ENCODE results near the gene KLHL29. TPM values are rescaled to one million over a fixed set of nuclear protein-coding genes. Genes with fewer than 3 reads are reported as not detected.

KLHL29 gene
- total and polyA plus RNA-seq, 2 donors, result 1.4 to 2.9 TPM

DNA sequence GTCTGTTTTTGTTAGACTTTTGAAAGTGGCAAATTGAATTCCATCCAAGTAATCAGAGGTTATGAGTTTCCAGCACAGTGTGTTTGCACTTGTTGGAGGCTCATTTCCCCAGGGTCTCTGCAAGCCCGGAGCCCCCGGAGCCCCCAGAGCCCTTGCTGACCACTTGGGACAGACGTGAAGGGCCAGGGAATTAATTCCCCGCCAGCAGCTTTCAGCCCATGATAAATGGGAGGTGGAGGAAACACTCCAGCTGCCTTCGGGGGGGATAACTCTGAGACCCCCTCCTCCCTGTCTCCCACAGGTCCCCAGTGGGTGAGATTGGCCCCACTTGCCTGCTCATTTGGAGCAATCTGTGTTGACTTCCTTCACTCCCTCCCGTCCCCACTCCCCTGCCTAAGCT is 79.2 kb downstream of the KLHL29 start:
- WGBS, result 54% methylated on average over 6 of the region's 6 CpGs
- no peak overlapping the region for H3K27ac ChIP-seq (ENCODE audit: low read depth in 1 of 2, low read length in 1 of 2)
- no peaks in the 10 kb centered on the region for H3K4me1 ChIP-seq (ENCODE audit: control insufficient read depth in 2 of 2, insufficient read depth in 2 of 2, low read length in 2 of 2)
- no peak for DNase-seq (ENCODE audit: low read depth in 6 of 9, low spot score in 9 of 9)
- no peaks in the 10 kb centered on the region for H3K36me3 ChIP-seq (ENCODE audit: control insufficient read depth in 2 of 2, insufficient read depth in 2 of 2, low read length in 1 of 2)
- peaks cover 0 to 22% of the 10 kb centered on the region in 2 donors for H3K27me3 ChIP-seq (ENCODE audit: control insufficient read depth in 2 of 2, insufficient read depth in 1 of 2, low read length in 1 of 2)
- H3K4me3 ChIP-seq (ENCODE audit: low read length in 2 of 2), result no peak overlapping the region
- no peaks in the 10 kb centered on the region for H3K9me3 ChIP-seq (ENCODE audit: control insufficient read depth in 2 of 2, insufficient read depth in 1 of 2, low read length in 1 of 2)

DNA sequence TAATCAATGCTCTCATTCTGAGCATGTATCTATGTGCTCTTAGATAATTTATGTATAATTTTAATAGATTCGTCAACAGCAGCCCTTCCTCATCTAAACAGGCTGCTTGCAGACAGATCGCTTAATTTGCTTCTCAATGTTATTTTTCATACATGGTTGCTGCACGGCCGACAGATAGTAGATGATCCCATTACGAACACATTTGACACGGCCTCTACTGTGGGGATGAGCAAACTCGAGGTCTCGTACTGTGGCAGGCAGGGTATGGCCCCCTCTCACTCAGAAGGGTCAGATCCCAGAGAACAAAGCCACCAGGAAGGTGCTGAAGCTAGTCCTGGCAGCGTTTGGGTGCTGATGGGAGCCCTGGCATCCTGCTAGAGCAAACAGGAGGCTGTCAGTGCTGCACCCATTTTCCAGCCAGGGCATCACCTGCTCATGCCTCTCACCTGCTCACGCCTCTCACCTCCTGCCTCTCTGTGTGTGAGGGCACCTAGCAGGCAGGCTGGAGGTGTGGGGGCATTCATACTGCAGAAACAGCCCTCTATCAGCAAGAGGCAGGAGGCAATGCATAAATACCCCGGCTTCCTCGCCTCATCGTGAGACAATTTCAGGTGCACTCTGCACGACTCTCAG is 80.0 kb downstream of the KLHL29 start:
- WGBS, result 87% methylated on average over 14 of the region's 14 CpGs
- Histone ChIP-seq H3K4me1 (ENCODE audit: control insufficient read depth in 2 of 2, insufficient read depth in 2 of 2, low read length in 2 of 2) (no peaks in the 10 kb centered on the region), H3K4me3 (ENCODE audit: low read length in 2 of 2) (no peak overlapping the region), H3K36me3 (ENCODE audit: control insufficient read depth in 2 of 2, insufficient read depth in 2 of 2, low read length in 1 of 2) (no peaks in the 10 kb centered on the region), H3K27ac (ENCODE audit: low read depth in 1 of 2, low read length in 1 of 2) (no peak overlapping the region), H3K27me3 (ENCODE audit: control insufficient read depth in 2 of 2, insufficient read depth in 1 of 2, low read length in 1 of 2) (peaks cover 0 to 23% of the 10 kb centered on the region in 2 donors), H3K9me3 (ENCODE audit: control insufficient read depth in 2 of 2, insufficient read depth in 1 of 2, low read length in 1 of 2) (no peaks in the 10 kb centered on the region)
- no peak for DNase-seq (ENCODE audit: low read depth in 6 of 9, low spot score in 9 of 9)

DNA sequence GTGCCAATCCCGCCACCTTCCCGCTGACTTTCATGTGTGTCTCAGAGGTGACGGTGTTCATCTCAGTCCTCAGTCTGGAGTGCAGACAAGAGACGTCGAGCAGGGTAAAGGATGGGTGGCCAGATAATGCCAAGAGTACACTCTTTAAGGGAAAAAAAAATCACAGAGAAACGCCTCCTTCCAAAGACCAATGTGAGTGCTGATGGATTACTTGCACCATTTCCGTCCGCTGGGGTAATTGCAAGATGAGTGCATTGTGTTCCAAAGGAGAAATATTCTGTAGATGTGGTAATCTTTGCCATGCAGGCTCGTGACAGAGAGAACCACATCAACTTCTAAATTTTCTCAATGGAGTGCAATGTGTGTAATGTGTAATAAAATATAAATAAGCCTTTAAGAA is 81.0 kb downstream of the KLHL29 start:
- Histone ChIP-seq H3K4me3 (ENCODE audit: low read length in 2 of 2) (no peak overlapping the region), H3K9me3 (ENCODE audit: control insufficient read depth in 2 of 2, insufficient read depth in 1 of 2, low read length in 1 of 2) (no peaks in the 10 kb centered on the region), H3K36me3 (ENCODE audit: control insufficient read depth in 2 of 2, insufficient read depth in 2 of 2, low read length in 1 of 2) (no peaks in the 10 kb centered on the region), H3K4me1 (ENCODE audit: control insufficient read depth in 2 of 2, insufficient read depth in 2 of 2, low read length in 2 of 2) (no peaks in the 10 kb centered on the region), H3K27me3 (ENCODE audit: control insufficient read depth in 2 of 2, insufficient read depth in 1 of 2, low read length in 1 of 2) (peaks cover 0 to 25% of the 10 kb centered on the region in 2 donors), H3K27ac (ENCODE audit: low read depth in 1 of 2, low read length in 1 of 2) (no peak overlapping the region)
- no peak for DNase-seq (ENCODE audit: low read depth in 6 of 9, low spot score in 9 of 9)
- WGBS, result 79% methylated on average over 9 of the region's 9 CpGs

DNA sequence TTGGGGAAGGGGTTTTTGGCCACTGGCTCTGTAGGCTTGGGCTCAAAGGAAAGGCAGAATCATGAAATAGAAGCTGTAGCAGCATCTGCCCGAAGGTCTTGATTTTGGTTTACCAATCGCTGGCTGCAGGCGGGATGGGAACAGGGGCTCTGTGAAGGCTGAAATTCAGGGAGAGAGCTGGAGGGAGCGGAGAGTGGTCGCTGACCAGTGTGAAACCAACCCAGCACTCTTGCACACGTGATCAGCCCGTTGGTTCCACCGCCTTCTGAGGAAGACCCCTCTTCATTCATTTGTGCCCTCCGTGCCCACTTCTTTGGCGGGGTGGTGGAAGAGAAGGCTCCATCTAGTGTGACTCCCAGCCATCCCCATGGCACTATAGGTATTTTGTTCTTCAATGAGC is 82.6 kb downstream of the KLHL29 start:
- Histone ChIP-seq H3K27ac (ENCODE audit: low read depth in 1 of 2, low read length in 1 of 2) (no peak overlapping the region), H3K4me3 (ENCODE audit: low read length in 2 of 2) (no peak overlapping the region)
- 99% methylated on average over 10 of the region's 10 CpGs for WGBS

DNA sequence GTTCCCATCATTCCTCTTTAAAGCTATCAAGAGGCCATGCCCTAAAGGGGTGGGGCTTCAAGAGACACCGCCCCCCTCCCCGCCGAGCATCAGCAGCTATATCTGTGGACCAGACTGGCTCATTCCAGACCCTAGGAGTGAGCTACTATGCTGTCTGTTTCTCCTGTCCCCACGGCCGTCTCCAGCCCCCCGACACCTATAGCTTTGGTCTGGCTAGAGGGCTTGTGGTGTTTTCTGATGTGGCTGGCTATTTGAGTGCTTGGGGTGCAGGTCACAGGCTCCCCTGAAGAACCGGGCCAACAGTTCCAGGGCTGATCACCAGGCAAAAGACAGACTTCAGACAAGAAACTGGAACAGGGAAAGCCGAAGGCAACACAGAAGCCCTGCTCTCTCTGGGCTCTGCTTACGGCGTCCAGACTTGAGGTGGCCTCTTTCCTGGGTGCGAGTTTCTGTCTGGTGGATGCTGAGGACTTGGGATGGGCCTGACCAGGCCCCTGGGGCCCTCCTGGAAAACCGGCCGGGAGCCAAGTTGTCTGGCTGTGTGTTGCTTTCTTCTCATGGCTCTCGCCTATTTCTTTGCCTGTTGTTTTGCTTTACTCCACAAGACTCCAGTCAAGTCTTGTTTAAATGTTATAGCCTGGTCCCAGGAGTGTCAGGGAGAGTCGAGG is 83.6 kb downstream of the KLHL29 start:
- no peak for DNase-seq (ENCODE audit: low read depth in 6 of 9, low spot score in 9 of 9)
- Histone ChIP-seq H3K27me3 (ENCODE audit: control insufficient read depth in 2 of 2, insufficient read depth in 1 of 2, low read length in 1 of 2) (peaks cover 0 to 24% of the 10 kb centered on the region in 2 donors), H3K9me3 (ENCODE audit: control insufficient read depth in 2 of 2, insufficient read depth in 1 of 2, low read length in 1 of 2) (no peaks in the 10 kb centered on the region), H3K4me3 (ENCODE audit: low read length in 2 of 2) (no peak overlapping the region), H3K36me3 (ENCODE audit: control insufficient read depth in 2 of 2, insufficient read depth in 2 of 2, low read length in 1 of 2) (no peaks in the 10 kb centered on the region), H3K4me1 (ENCODE audit: control insufficient read depth in 2 of 2, insufficient read depth in 2 of 2, low read length in 2 of 2) (no peaks in the 10 kb centered on the region), H3K27ac (ENCODE audit: low read depth in 1 of 2, low read length in 1 of 2) (no peak overlapping the region)
- 91% methylated on average over 15 of the region's 15 CpGs for WGBS

More for the DNA sequence above, 82.6 kb downstream of the KLHL29 start:
- Histone ChIP-seq H3K27me3 (ENCODE audit: control insufficient read depth in 2 of 2, insufficient read depth in 1 of 2, low read length in 1 of 2) (peaks cover 0 to 24% of the 10 kb centered on the region in 2 donors), H3K4me1 (ENCODE audit: control insufficient read depth in 2 of 2, insufficient read depth in 2 of 2, low read length in 2 of 2) (no peaks in the 10 kb centered on the region), H3K36me3 (ENCODE audit: control insufficient read depth in 2 of 2, insufficient read depth in 2 of 2, low read length in 1 of 2) (no peaks in the 10 kb centered on the region), H3K9me3 (ENCODE audit: control insufficient read depth in 2 of 2, insufficient read depth in 1 of 2, low read length in 1 of 2) (no peaks in the 10 kb centered on the region)
- DNase-seq (ENCODE audit: low read depth in 6 of 9, low spot score in 9 of 9), result no peak

DNA sequence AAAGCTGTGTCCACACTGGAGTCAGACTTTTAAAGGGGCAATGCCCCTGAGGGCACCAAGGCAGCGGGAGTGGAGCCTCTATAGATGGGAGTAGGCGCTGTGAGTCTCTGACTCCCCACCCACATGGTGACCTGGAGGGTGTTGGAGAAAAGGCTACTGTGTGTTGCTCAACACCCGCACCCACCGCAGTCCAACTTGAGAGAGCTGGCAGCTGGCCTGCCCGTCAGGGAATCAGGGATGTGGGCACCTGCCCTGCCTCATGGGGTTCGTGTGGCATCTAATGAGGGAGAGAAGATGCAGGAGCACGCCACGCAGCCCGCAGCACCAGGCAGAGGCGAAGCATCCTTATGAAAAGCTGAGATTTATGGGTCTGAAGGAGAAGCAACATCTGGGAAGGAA is 84.2 kb downstream of the KLHL29 start:
- DNase-seq (ENCODE audit: low read depth in 6 of 9, low spot score in 9 of 9), result no peak
- Histone ChIP-seq H3K27me3 (ENCODE audit: control insufficient read depth in 2 of 2, insufficient read depth in 1 of 2, low read length in 1 of 2) (peaks cover 0 to 24% of the 10 kb centered on the region in 2 donors), H3K4me1 (ENCODE audit: control insufficient read depth in 2 of 2, insufficient read depth in 2 of 2, low read length in 2 of 2) (no peaks in the 10 kb centered on the region), H3K27ac (ENCODE audit: low read depth in 1 of 2, low read length in 1 of 2) (no peak overlapping the region), H3K9me3 (ENCODE audit: control insufficient read depth in 2 of 2, insufficient read depth in 1 of 2, low read length in 1 of 2) (no peaks in the 10 kb centered on the region), H3K36me3 (ENCODE audit: control insufficient read depth in 2 of 2, insufficient read depth in 2 of 2, low read length in 1 of 2) (no peaks in the 10 kb centered on the region), H3K4me3 (ENCODE audit: low read length in 2 of 2) (no peak overlapping the region)
- 95% methylated on average over 10 of the region's 10 CpGs for WGBS

DNA sequence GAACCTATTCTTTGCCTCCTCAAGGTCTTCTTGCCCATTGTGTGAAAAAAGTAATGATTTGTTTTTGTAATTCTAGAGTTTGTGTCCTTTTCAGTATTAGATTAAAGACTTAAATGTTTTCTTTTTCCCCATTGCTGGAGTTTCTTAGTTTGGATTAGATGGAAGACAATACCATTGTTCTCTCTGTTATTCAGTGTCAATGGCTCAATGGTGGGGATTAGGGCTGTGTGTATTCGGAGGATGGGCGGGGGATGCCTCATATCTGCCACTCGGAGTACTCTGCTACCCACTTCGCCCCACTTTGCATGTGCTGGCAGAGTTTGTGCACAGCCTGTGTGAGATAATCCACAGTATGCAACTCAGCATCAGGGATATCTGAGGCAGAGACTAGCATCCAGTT is 90.1 kb downstream of the KLHL29 start:
- WGBS, result 66% methylated on average over 4 of the region's 4 CpGs
- no peak overlapping the region for H3K27ac ChIP-seq (ENCODE audit: low read depth in 1 of 2, low read length in 1 of 2)
- H3K27me3 ChIP-seq (ENCODE audit: control insufficient read depth in 2 of 2, insufficient read depth in 1 of 2, low read length in 1 of 2), result peaks cover 0 to 23% of the 10 kb centered on the region in 2 donors
- DNase-seq (ENCODE audit: low read depth in 6 of 9, low spot score in 9 of 9), result no peak
- H3K4me3 ChIP-seq (ENCODE audit: low read length in 2 of 2), result no peak overlapping the region
- no peaks in the 10 kb centered on the region for H3K4me1 ChIP-seq (ENCODE audit: control insufficient read depth in 2 of 2, insufficient read depth in 2 of 2, low read length in 2 of 2)
- no peaks in the 10 kb centered on the region for H3K9me3 ChIP-seq (ENCODE audit: control insufficient read depth in 2 of 2, insufficient read depth in 1 of 2, low read length in 1 of 2)
- H3K36me3 ChIP-seq (ENCODE audit: control insufficient read depth in 2 of 2, insufficient read depth in 2 of 2, low read length in 1 of 2), result no peaks in the 10 kb centered on the region

DNA sequence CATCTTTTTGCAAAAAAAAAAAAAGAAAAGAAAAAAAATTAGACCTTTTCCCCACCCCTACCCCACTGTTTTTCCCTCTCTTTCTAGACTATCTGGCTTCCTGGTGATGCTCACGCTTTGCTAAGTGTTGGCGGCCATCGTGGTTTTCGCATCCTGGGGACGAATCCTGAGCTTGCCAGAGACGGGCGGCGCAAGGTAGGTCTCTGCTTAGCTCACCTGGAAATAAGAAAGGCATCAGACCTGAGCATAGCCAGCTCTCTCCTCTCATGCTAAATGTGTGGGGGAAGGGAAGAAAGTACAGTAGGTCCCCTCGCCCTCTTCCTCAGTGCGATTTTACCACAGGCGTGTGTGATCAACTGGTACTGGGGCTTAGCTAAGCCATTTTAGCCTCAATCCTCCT is 90.5 kb downstream of the KLHL29 start:
- Histone ChIP-seq H3K27ac (ENCODE audit: low read depth in 1 of 2, low read length in 1 of 2) (no peak overlapping the region), H3K4me3 (ENCODE audit: low read length in 2 of 2) (no peak overlapping the region), H3K36me3 (ENCODE audit: control insufficient read depth in 2 of 2, insufficient read depth in 2 of 2, low read length in 1 of 2) (no peaks in the 10 kb centered on the region), H3K4me1 (ENCODE audit: control insufficient read depth in 2 of 2, insufficient read depth in 2 of 2, low read length in 2 of 2) (no peaks in the 10 kb centered on the region), H3K9me3 (ENCODE audit: control insufficient read depth in 2 of 2, insufficient read depth in 1 of 2, low read length in 1 of 2) (no peaks in the 10 kb centered on the region), H3K27me3 (ENCODE audit: control insufficient read depth in 2 of 2, insufficient read depth in 1 of 2, low read length in 1 of 2) (peaks cover 0 to 23% of the 10 kb centered on the region in 2 donors)
- no peak for DNase-seq (ENCODE audit: low read depth in 6 of 9, low spot score in 9 of 9)
- WGBS, result 74% methylated on average over 11 of the region's 11 CpGs

DNA sequence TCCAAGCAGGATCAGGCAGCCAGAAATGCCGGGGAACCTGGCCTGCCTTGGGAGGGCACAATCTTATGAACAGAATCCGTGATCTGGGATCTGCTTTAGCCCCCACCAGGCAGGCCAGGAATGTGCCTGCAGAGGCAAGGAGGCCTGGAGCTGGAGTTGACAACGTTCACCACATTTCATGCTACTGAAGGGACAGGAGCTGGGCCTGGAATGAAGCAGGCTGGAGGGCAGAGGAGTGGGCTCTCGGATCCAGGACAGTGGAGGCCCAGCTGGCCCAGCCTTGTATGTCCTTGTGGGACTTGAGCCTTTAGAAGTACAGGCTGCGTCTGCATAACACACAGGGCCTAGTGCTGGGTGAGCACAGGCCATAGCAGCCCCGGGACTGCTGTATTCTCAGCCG is 91.8 kb downstream of the KLHL29 start:
- H3K4me3 ChIP-seq (ENCODE audit: low read length in 2 of 2), result no peak overlapping the region
- H3K27me3 ChIP-seq (ENCODE audit: control insufficient read depth in 2 of 2, insufficient read depth in 1 of 2, low read length in 1 of 2), result peaks cover 0 to 21% of the 10 kb centered on the region in 2 donors
- H3K27ac ChIP-seq (ENCODE audit: low read depth in 1 of 2, low read length in 1 of 2), result no peak overlapping the region
- no peaks in the 10 kb centered on the region for H3K36me3 ChIP-seq (ENCODE audit: control insufficient read depth in 2 of 2, insufficient read depth in 2 of 2, low read length in 1 of 2)
- no peaks in the 10 kb centered on the region for H3K4me1 ChIP-seq (ENCODE audit: control insufficient read depth in 2 of 2, insufficient read depth in 2 of 2, low read length in 2 of 2)
- H3K9me3 ChIP-seq (ENCODE audit: control insufficient read depth in 2 of 2, insufficient read depth in 1 of 2, low read length in 1 of 2), result no peaks in the 10 kb centered on the region
- WGBS, result 77% methylated on average over 7 of the region's 7 CpGs
- DNase-seq (ENCODE audit: low read depth in 6 of 9, low spot score in 9 of 9), result no peak

Data from thymus (tissue), 11 donors.